Activated CD8-positive, alpha-beta memory T cell treated with anti-CD3 and anti-CD28 coated beads, Interleukin-2, amount 10 ng/mL, durations not matched to agents 7 days and 5 days (primary cell): ENCODE measurements around the gene BCAS1. TPM values are rescaled to one million over a fixed set of nuclear protein-coding genes. Genes with fewer than 3 reads are reported as not detected.

Source experiments
- ATAC-seq: fragments of 150-1000 bp; cut with Tn5 transposase; one replicate; pipeline ENCODE4 v1.10.0; 2021; ENCODE audit warnings: moderate library complexity
- CTCF ChIA-PET: fragments of 350-600 bp; sonication (Branson Sonifier 250); formaldehyde crosslinking; loops from one replicate; lab custom pipeline; 2021; ENCODE audit warnings: antibody characterized with exemption; lab: Charles Lee
- DNase-seq: peaks from one replicate; pipeline ENCODE4 v3.0.0-alpha.2; 2020
- H3K27ac Mint-ChIP-seq: one replicate; pipeline ENCODE4 v1.8.0; 2021; ENCODE audit warnings: mild to moderate bottlenecking, mixed read lengths
- H3K27me3 Mint-ChIP-seq: one replicate; pipeline ENCODE4 v1.8.0; 2021; ENCODE audit warnings: mixed read lengths
- H3K36me3 Mint-ChIP-seq: one replicate; pipeline ENCODE4 v1.8.0; 2021; ENCODE audit warnings: mild to moderate bottlenecking, mixed read lengths
- H3K4me1 Mint-ChIP-seq: one replicate; pipeline ENCODE4 v1.8.0; 2021; ENCODE audit warnings: mixed read lengths
- H3K4me3 Mint-ChIP-seq: one replicate; pipeline ENCODE4 v1.8.0; 2021; ENCODE audit warnings: mild to moderate bottlenecking, moderate library complexity, mixed read lengths
- H3K9me3 Mint-ChIP-seq: one replicate; pipeline ENCODE4 v1.8.0; 2022; ENCODE audit warnings: low read depth, mixed read lengths
- total RNA-seq, 2 experiments: library from RNA; stranded (reverse); gene quantifications; one replicate each; pipeline ENCODE4 v1.2.3, GENCODE V29; 2021

The BCAS1 gene, protein sequence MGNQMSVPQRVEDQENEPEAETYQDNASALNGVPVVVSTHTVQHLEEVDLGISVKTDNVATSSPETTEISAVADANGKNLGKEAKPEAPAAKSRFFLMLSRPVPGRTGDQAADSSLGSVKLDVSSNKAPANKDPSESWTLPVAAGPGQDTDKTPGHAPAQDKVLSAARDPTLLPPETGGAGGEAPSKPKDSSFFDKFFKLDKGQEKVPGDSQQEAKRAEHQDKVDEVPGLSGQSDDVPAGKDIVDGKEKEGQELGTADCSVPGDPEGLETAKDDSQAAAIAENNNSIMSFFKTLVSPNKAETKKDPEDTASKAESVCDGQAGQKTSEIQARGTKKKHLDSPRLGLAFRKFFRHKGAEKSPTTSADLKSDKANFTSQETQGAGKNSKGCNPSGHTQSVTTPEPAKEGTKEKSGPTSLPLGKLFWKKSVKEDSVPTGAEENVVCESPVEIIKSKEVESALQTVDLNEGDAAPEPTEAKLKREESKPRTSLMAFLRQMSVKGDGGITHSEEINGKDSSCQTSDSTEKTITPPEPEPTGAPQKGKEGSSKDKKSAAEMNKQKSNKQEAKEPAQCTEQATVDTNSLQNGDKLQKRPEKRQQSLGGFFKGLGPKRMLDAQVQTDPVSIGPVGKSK
- under 1 TPM in 1 of 2 experiments, not detected in 1; 0.14 TPM for total RNA-seq

- ATAC-seq (no peak), DNase-seq (no peak)
- CTCF ChIA-PET, result interaction anchor here (0.7 to 1.6 kb wide), 4 partner anchors 8 to 845 kb away, joined by 3 to 6 read pairs (median 4); no protein-coding TSS in a partner anchor
- H3K36me3 Mint-ChIP-seq, result no peaks in the 10 kb centered on the region
- no peak within 1 kb of the TSS for H3K27ac Mint-ChIP-seq
- no peak within 1 kb of the TSS for H3K4me3 Mint-ChIP-seq
- no peaks in the 10 kb centered on the region for H3K27me3 Mint-ChIP-seq
- H3K9me3 Mint-ChIP-seq, result no peaks in the 10 kb centered on the region
- H3K4me1 Mint-ChIP-seq, result peaks cover 26% of the 10 kb centered on the region
Observed at GRCh38 chr20:54070187-54070987, at the start of gene BCAS1. Gene BCAS1 (minus strand): TSS chr20:54070594. CDS start chr20:54058718, 11,876 bp downstream.

GRCh38 chr20:54119744-54120143 lies 49.4 kb upstream of the BCAS1 start:
- no peaks in the 10 kb centered on the region for H3K9me3 Mint-ChIP-seq
- CTCF ChIA-PET, result no interaction called here
- DNase-seq (no peak), ATAC-seq (no peak)
- H3K27ac Mint-ChIP-seq, result no peak overlapping the region
- no peaks in the 10 kb centered on the region for H3K4me1 Mint-ChIP-seq
- no peaks in the 10 kb centered on the region for H3K27me3 Mint-ChIP-seq
- H3K36me3 Mint-ChIP-seq, result no peaks in the 10 kb centered on the region
- no peak overlapping the region for H3K4me3 Mint-ChIP-seq

DNA sequence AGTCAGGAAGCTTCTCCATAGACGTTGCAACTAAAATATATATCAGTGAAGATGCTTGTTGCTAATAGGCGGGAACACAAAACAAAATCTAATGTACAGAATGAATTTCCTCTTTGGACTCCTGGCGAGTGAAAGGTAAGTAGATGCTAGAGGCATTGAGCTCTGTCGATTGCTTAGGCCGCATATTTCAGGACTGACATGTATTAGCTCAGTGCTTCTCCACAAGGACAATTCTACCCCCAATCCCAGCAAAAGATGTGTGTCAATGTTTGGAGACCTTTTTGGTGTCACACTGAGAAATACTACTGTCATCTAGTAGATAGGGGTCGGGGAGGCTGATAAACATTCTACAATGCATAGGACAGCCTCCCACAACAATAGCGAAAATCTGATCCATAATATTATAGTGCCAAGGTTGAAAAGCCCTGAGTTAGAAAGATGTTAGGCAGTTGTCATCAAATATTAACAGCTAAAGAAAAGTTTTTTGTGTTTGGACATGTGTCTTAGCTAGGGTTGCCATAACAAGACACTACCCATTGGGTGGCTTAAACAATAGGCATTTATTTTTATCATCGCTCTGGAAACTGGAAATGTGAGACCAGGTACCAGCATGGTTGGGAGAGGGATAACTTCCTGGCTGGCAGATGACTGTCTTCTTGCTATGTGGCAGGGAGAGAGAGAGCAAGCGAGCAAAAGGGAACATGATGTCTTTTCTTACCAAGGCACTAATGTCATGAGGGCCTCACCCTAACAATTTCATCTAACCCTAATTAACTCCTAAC lies 48.0 kb upstream of the BCAS1 start:
- Mint-ChIP-seq H3K9me3 (no peaks in the 10 kb centered on the region), H3K4me3 (no peak overlapping the region), H3K4me1 (no peaks in the 10 kb centered on the region), H3K27ac (no peak overlapping the region), H3K27me3 (no peaks in the 10 kb centered on the region), H3K36me3 (no peaks in the 10 kb centered on the region)
- DNase-seq, result no peak
- ATAC-seq, result no peak
- CTCF ChIA-PET, result no interaction called here

DNA sequence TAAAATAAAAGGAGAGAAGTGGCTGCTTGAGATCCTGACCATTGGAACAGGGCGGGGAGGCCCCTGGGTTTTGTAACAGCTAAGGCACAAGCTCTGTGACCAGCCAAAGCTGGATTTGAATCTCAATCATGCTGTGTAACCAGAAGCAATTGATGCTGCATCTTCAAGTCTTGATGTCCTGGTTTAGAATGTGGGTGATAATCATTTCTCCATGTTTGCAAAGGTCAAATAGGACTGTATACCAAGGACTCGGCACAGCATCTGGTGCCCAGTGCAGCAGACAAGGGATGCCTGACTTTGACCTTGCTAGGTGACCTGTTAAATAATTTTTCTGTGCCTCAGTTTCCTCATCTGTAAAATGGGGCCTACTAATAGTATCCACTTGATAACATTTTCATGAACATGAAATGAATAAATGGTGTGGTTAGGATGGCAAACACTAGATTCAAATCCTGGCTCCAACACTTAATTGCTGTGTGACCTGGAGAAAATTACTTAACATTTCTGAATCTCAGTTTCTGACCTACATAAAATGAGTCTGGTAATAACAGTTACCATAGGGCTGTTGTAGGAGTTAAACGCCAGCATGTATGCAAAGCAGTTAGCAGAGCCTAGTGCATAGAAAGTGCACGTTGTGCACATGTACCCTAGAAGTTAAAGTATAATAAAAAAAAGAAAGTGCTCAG lies 46.3 kb upstream of the BCAS1 start:
- H3K9me3 Mint-ChIP-seq, result no peaks in the 10 kb centered on the region
- no peaks in the 10 kb centered on the region for H3K4me1 Mint-ChIP-seq
- no peak overlapping the region for H3K4me3 Mint-ChIP-seq
- no peaks in the 10 kb centered on the region for H3K36me3 Mint-ChIP-seq
- no peaks in the 10 kb centered on the region for H3K27me3 Mint-ChIP-seq
- DNase-seq (no peak), ATAC-seq (no peak)
- CTCF ChIA-PET, result no interaction called here
- no peak overlapping the region for H3K27ac Mint-ChIP-seq

GRCh38 chr20:54115172-54115854 lies 44.9 kb upstream of the BCAS1 start:
- Mint-ChIP-seq H3K9me3 (no peaks in the 10 kb centered on the region), H3K36me3 (no peaks in the 10 kb centered on the region), H3K27me3 (no peaks in the 10 kb centered on the region), H3K27ac (no peak overlapping the region), H3K4me3 (no peak overlapping the region), H3K4me1 (peaks cover 2% of the 10 kb centered on the region)
- ATAC-seq (no peak), DNase-seq (no peak)
- CTCF ChIA-PET, result interaction anchor here (0.9 kb wide), 2 partner anchors 84 to 85 kb away, joined by 4 read pairs; no protein-coding TSS in a partner anchor

- CTCF ChIA-PET, result no interaction called here
- Mint-ChIP-seq H3K4me1 (peaks cover 6% of the 10 kb centered on the region), H3K9me3 (no peaks in the 10 kb centered on the region), H3K4me3 (no peak overlapping the region), H3K27me3 (no peaks in the 10 kb centered on the region), H3K27ac (no peak overlapping the region), H3K36me3 (no peaks in the 10 kb centered on the region)
- no peak for ATAC-seq
- DNase-seq, result no peak
Observed at GRCh38 chr20:54114109-54114508, 43.7 kb upstream of the BCAS1 start.

DNA sequence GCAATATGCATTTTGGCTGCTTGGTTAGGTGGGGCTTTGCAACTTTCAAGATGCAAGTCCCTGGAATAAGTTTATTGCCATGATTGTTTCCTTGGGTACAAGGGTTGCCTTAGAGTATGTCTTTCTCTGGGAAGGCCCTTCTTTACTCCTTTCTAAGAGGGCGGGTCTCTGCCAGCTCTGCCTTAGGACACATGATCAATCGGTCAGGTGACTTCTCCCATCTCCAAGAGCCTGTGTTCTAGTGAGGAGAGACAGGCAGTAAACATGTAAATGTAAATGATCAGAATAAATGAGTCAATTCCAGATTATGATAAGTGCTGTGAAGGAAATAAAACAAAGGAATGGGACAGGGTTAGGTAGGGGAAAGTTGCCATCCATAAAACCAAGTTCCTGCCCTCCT lies 43.2 kb upstream of the BCAS1 start:
- Mint-ChIP-seq H3K27me3 (no peaks in the 10 kb centered on the region), H3K9me3 (no peaks in the 10 kb centered on the region), H3K36me3 (no peaks in the 10 kb centered on the region), H3K27ac (no peak overlapping the region), H3K4me1 (peaks cover 6% of the 10 kb centered on the region), H3K4me3 (no peak overlapping the region)
- CTCF ChIA-PET, result no interaction called here
- ATAC-seq (no peak), DNase-seq (no peak)

GRCh38 chr20:54112221-54112884 lies 42.0 kb upstream of the BCAS1 start:
- H3K4me3 Mint-ChIP-seq, result no peak overlapping the region
- H3K4me1 Mint-ChIP-seq, result peaks cover 6% of the 10 kb centered on the region
- no peak for ATAC-seq
- no peaks in the 10 kb centered on the region for H3K36me3 Mint-ChIP-seq
- H3K27me3 Mint-ChIP-seq, result no peaks in the 10 kb centered on the region
- DNase-seq, result no peak
- CTCF ChIA-PET, result no interaction called here
- H3K9me3 Mint-ChIP-seq, result no peaks in the 10 kb centered on the region
- no peak overlapping the region for H3K27ac Mint-ChIP-seq

DNA sequence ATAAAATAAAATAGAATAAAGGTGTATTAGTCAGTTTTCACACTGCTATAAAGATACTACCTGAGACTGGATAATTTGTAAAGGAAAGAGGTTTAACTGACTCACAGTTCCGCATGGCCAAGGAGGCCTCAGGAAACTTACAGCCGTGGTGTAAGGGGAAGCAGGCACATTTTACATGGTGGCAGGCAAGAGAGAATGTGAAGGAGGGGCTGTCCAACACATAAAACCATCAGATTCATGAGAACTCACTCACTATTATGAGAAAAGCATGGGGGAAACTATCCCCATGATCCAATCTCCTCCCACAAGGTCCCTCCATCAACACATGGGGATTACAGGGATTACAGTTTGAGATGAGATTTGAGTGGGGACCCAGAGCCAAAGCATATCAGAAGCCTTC lies 41.1 kb upstream of the BCAS1 start:
- no peak for ATAC-seq
- Mint-ChIP-seq H3K4me1 (peaks cover 6% of the 10 kb centered on the region), H3K36me3 (no peaks in the 10 kb centered on the region), H3K27ac (no peak overlapping the region), H3K9me3 (no peaks in the 10 kb centered on the region), H3K4me3 (no peak overlapping the region), H3K27me3 (peaks cover 4% of the 10 kb centered on the region)
- no peak for DNase-seq
- CTCF ChIA-PET, result no interaction called here

DNA sequence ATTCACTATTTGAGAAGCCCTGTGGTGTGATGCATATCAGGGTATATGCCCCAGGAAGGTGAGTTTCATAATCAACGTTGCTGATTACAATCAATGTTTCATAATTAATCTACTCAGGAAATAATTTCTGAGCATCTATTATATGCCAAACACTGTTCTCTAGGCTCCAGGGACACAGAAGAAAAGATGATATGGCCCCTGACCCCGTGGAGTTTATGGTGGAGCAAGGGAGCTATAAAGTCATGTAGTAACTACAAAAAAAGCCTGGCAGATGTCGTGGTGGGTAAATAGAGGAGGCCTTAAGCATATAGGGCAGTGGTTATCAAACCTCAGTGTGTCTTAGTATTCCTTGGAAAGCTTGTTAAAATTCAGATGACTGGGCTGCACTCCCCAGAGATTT lies 40.1 kb upstream of the BCAS1 start:
- no peak overlapping the region for H3K27ac Mint-ChIP-seq
- DNase-seq (no peak), ATAC-seq (no peak)

DNA sequence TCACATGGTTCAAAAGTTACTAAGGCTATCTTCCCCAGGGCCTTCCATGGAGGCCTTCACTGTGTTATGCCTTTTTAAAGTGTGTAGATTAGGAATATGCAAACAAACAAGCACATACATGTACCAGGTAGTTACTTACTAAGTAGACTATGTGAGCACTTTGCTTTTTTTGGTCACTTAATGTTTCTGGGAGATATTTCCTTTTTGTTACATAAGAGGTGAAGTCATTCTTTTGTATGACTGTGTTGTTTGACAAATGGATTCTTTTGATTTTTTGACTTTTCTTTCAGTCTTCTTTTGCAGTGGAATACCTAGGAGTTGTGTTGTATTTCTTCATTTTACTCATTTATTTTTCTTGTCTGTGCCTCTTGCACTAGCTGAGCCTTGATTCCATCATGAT lies 39.6 kb upstream of the BCAS1 start:
- CTCF ChIA-PET, result interaction anchor here (2.0 kb wide), 1 partner anchor 98 kb away, joined by 6 read pairs; the partner anchor contains the start of gene PFDN4
- no peak overlapping the region for H3K27ac Mint-ChIP-seq

More for the DNA sequence above, 40.1 kb upstream of the BCAS1 start:
- peaks cover 4% of the 10 kb centered on the region for H3K27me3 Mint-ChIP-seq
- no peaks in the 10 kb centered on the region for H3K9me3 Mint-ChIP-seq
- CTCF ChIA-PET, result interaction anchor here (2.0 kb wide), 1 partner anchor 97 kb away, joined by 6 read pairs; the partner anchor contains the start of gene PFDN4
- no peak overlapping the region for H3K4me3 Mint-ChIP-seq
- H3K36me3 Mint-ChIP-seq, result no peaks in the 10 kb centered on the region
- H3K4me1 Mint-ChIP-seq, result peaks cover 6% of the 10 kb centered on the region

More for the DNA sequence above, 39.6 kb upstream of the BCAS1 start:
- Mint-ChIP-seq H3K9me3 (no peaks in the 10 kb centered on the region), H3K4me1 (peaks cover 6% of the 10 kb centered on the region), H3K27me3 (peaks cover 4% of the 10 kb centered on the region), H3K36me3 (no peaks in the 10 kb centered on the region), H3K4me3 (no peak overlapping the region)
- no peak for ATAC-seq
- no peak for DNase-seq
